GM12878 (cell line): Measurements from ENCODE around the gene RAD51B. TPM values are rescaled to one million over a fixed set of nuclear protein-coding genes. Genes with fewer than 3 reads are reported as not detected.

ENCODE experiments used
- ATAC-seq: fragments of 200-7000 bp; cut with Tn5 transposase; 3 replicates; pipeline ENCODE4 v1.9.1; 2020; ENCODE audit warnings: mild to moderate bottlenecking, moderate library complexity
- BruUV-seq: library from RNA; stranded (reverse); fragments of 400-500 nt; replicated peaks from 2 replicates; lab custom pipeline; 2021; lab: Mats Ljungman, UMichigan
- CTCF ChIA-PET: fragments of 300-600 bp; sonication (Branson Sonifier 250); formaldehyde crosslinking; extraction: SDS; loops from one replicate; lab custom pipeline; 2021; ENCODE audit warnings: inconsistent platforms; lab: Yijun Ruan, JAX
- POLR2A ChIA-PET: fragments of 350-600 bp; formaldehyde crosslinking; extraction: SDS; loops from one replicate; lab custom pipeline; 2021; ENCODE audit warnings: inconsistent platforms; lab: Charles Lee
- RAD21 ChIA-PET: fragments of 300-600 bp; sonication (Branson Sonifier 250); formaldehyde crosslinking; loops from one replicate; lab custom pipeline; 2023; ENCODE audit warnings: antibody characterized with exemption; ENCODE audit not compliant: unreplicated experiment; lab: Charles Lee
- SMC1A ChIA-PET: fragments of 300-600 bp; sonication (Branson Sonifier 250); formaldehyde crosslinking; loops from one replicate; lab custom pipeline; 2023; ENCODE audit not compliant: unreplicated experiment, uncharacterized antibody; lab: Charles Lee
- DNase-seq: peaks from one replicate; pipeline ENCODE4 v3.0.0-alpha.2; 2011; ENCODE audit warnings: low read depth, low spot score
- FAIRE-seq: peaks from 3 replicates; lab custom pipeline; 2011; peaks lifted over from hg19 to GRCh38; lab: Jason Lieb, UNC
- H2AFZ ChIP-seq: 2 replicates; pipeline ENCODE4 v1.6.0; 2011; ENCODE audit warnings: low read depth, low read length, control low read depth; ENCODE audit not compliant: control insufficient read depth
- H3K27ac ChIP-seq: 2 replicates; pipeline ENCODE4 v1.5.1; 2011; ENCODE audit warnings: control low read depth; ENCODE audit not compliant: control insufficient read depth, insufficient read depth
- H3K27me3 ChIP-seq, 2 experiments: replicated peaks in 1 of 2; 2 replicates each; pipeline versions ENCODE4 v1.6.0 to v1.6.1; 2011; ENCODE audit warnings: low read length in 1 of 2; ENCODE audit not compliant: control insufficient read depth in 2 of 2, insufficient read depth in 2 of 2
- H3K36me3 ChIP-seq, 2 experiments: 2 replicates each; pipeline ENCODE4 v1.5.1; 2011; ENCODE audit warnings: low read length in 1 of 2; ENCODE audit not compliant: control insufficient read depth in 2 of 2, insufficient read depth in 2 of 2
- H3K4me1 ChIP-seq: 2 replicates; pipeline ENCODE4 v1.6.1; 2011; ENCODE audit warnings: mild to moderate bottlenecking, low read length, moderate library complexity, mixed read lengths; ENCODE audit not compliant: control insufficient read depth, insufficient read depth
- H3K4me2 ChIP-seq: 2 replicates; pipeline ENCODE4 v1.6.0; 2011; ENCODE audit warnings: control low read depth; ENCODE audit not compliant: control insufficient read depth, insufficient read depth
- H3K4me3 ChIP-seq: fragments of 200-600 bp; sonication (generic); 2 replicates; pipeline ENCODE4 v1.5.1; 2016
- H3K79me2 ChIP-seq: 2 replicates; pipeline ENCODE4 v1.6.0; 2011; ENCODE audit warnings: low read length; ENCODE audit not compliant: control insufficient read depth, insufficient read depth
- H3K9ac ChIP-seq: 2 replicates; pipeline ENCODE4 v1.8.0; 2011; ENCODE audit warnings: low read length, control low read depth, mixed read lengths; ENCODE audit not compliant: control insufficient read depth, insufficient read depth
- H3K9me3 ChIP-seq: replicated peaks from 3 replicates; pipeline ENCODE4 v1.5.1; 2011; ENCODE audit warnings: mild to moderate bottlenecking, low read length; ENCODE audit not compliant: control insufficient read depth, insufficient read depth
- H4K20me1 ChIP-seq: 2 replicates; pipeline ENCODE4 v1.6.0; 2011; ENCODE audit not compliant: control insufficient read depth, insufficient read depth
- BRCA1 ChIP-seq: IDR thresholded peaks from 2 replicates; pipeline ENCODE4 v1.6.1; 2011; ENCODE audit warnings: low read depth, low read length, improper control_type of control experiment
- MTA2 ChIP-seq: fragments of 450-650 bp; IDR thresholded peaks from 2 replicates; pipeline ENCODE4 v1.6.1; 2016; ENCODE audit warnings: low read depth, mild to moderate bottlenecking, moderate library complexity
- POLR2AphosphoS5 ChIP-seq: IDR thresholded peaks from 2 replicates; pipeline ENCODE4 v1.6.1; 2011; ENCODE audit warnings: mild to moderate bottlenecking, low read length, inconsistent platforms
- RAD51 ChIP-seq: fragments of 450-650 bp; IDR thresholded peaks from 2 replicates; pipeline ENCODE4 v1.6.1; 2016; ENCODE audit warnings: moderate library complexity, mild to moderate bottlenecking, inconsistent platforms
- ZNF274 ChIP-seq: IDR thresholded peaks from one replicate; pipeline ENCODE4 v1.8.0; 2011; ENCODE audit not compliant: insufficient read length, insufficient read depth
- ZSCAN29 ChIP-seq: fragments of 450-650 bp; IDR thresholded peaks from 2 replicates; pipeline ENCODE4 v1.6.1; 2017; ENCODE audit warnings: mild to moderate bottlenecking, moderate library complexity
- WGBS: methylation state at CpG from one replicate; pipeline ENCODE4 v1.1.6; 2016; ENCODE audit warnings: low lambda C conversion rate; ENCODE audit not compliant: insufficient replicate concordance, insufficient coverage; ENCODE audit errors: missing lambda C conversion rate; 5-methylcytosine and 5-hydroxymethylcytosine counted together
- in situ Hi-C: fragments of 300-500 bp; cut with MboI; formaldehyde crosslinking; loops from 9 replicates; pipeline ENCODE4 v1.14.3; 2018; ENCODE audit warnings: mixed read lengths
- intact Hi-C: fragments of 100-400 bp; cut with micrococcal nuclease; formaldehyde crosslinking; loops from one replicate; pipeline ENCODE4 v1.14.2; 2022; ENCODE audit not compliant: unreplicated experiment
- polyA plus RNA-seq, 11 experiments: library from polyadenylated mRNA; depleted of rRNA in 4 of 11; unstranded in 6 of 11; stranded (reverse) in 5 of 11; fragments of >200 nt; fragmentation: Nextera tagmentation in 4 of 11; fragmentation: Illumina TruSeq in 1 of 11; extraction: Ambion mirVana in 4 of 11; extraction: Trizol in 1 of 11; gene quantifications; 1 replicate in 1 of 11; 2 replicates in 10 of 11; pipeline versions ENCODE4 v1.2.1 to v1.2.3, GENCODE V29; 2011 to 2016; ENCODE audit warnings: inconsistent platforms in 2 of 11, missing spikeins in 2 of 11, low read depth in 1 of 11
- total RNA-seq, 4 experiments: library from RNA; depleted of rRNA in 3 of 4; stranded (reverse); fragments of >200 nt in 3 of 4; fragmentation: Illumina TruSeq in 1 of 4; extraction: Trizol in 1 of 4; gene quantifications; 2 replicates each; pipeline versions ENCODE4 v1.2.1 to v1.2.3, GENCODE V29; 2013 to 2021
- TF ChIP-seq, protein P1 (sequence below): fragments of 450-650 bp; IDR thresholded peaks from 2 replicates; pipeline ENCODE4 v1.6.1; 2017; ENCODE audit warnings: mild to moderate bottlenecking, moderate library complexity
- TF ChIP-seq, protein P2 (sequence below): IDR thresholded peaks from 2 replicates; pipeline ENCODE4 v1.6.1; 2011; ENCODE audit warnings: mild to moderate bottlenecking, low read depth, low read length, moderate library complexity; ENCODE audit not compliant: insufficient replicate concordance

The RAD51B gene
- total and polyA plus RNA-seq, 10 of the 15 experiments (the other 5 are each of a cell fraction or from before 2014, with no cell fraction given) = 9.8 to 26.8 (median 21.3) TPM

DNA sequence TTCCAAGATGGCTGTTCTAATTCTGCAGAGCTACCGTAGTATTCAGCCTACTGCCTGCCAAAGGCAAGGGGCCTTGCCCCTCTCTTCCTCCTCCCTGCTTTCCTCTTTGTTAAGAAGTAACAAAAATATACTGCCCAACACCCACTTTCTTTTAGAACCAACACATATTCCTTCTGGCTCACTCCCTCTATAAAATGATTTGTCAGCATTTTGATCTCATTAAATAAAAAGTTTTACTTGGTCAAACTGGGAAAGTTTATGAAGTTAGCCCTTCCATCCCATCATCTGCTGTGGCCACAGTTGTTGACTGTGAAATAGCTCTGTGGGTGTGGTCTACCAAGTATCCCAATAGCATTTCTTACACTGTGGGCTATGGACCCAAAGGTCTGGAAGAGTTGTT, 500.9 kb downstream of the RAD51B start:
- H3K79me2 ChIP-seq = no peaks in the 10 kb centered on the region
- H4K20me1 ChIP-seq = no peaks in the 10 kb centered on the region
- TF ChIP-seq RAD51 = no peak
- H2AFZ ChIP-seq = no peak overlapping the region
- RAD21 ChIA-PET = interaction anchor here (1.1 to 5.2 kb wide), 9 partner anchors 12 to 70 kb away, joined by 3 to 25 read pairs (median 4); no protein-coding TSS in a partner anchor
- no peak for FAIRE-seq
- H3K36me3 ChIP-seq = no peaks in the 10 kb centered on the region
- CTCF ChIA-PET = interaction anchor here (0.6 to 4.8 kb wide), 4 partner anchors 8 to 376 kb away, joined by 3 to 22 read pairs (median 3); no protein-coding TSS in a partner anchor
- 100% methylated on average over 1 of the region's 1 CpG for WGBS
- H3K4me2 ChIP-seq = no peak overlapping the region
- DNase-seq = no peak
- BruUV-seq = no TSS peak
- H3K4me3 ChIP-seq = no peak overlapping the region
- H3K27ac ChIP-seq = no peak overlapping the region
- intact Hi-C loops = no loop called here
- H3K4me1 ChIP-seq = peaks cover 41% of the 10 kb centered on the region
- no peak overlapping the region for H3K9ac ChIP-seq
- SMC1A ChIA-PET = interaction anchor here (0.7 to 12.5 kb wide), 17 partner anchors 8 to 344 kb away, joined by 3 to 151 read pairs (median 9); no protein-coding TSS in a partner anchor
- no peaks in the 10 kb centered on the region for H3K9me3 ChIP-seq
- H3K27me3 ChIP-seq = no peaks in the 10 kb centered on the region
- POLR2A ChIA-PET = interaction anchor here (0.8 to 3.2 kb wide), 4 partner anchors 11 to 72 kb away, joined by 3 to 9 read pairs (median 7); no protein-coding TSS in a partner anchor
- ATAC-seq = no peak
- in situ Hi-C loops = no loop called here

DNA sequence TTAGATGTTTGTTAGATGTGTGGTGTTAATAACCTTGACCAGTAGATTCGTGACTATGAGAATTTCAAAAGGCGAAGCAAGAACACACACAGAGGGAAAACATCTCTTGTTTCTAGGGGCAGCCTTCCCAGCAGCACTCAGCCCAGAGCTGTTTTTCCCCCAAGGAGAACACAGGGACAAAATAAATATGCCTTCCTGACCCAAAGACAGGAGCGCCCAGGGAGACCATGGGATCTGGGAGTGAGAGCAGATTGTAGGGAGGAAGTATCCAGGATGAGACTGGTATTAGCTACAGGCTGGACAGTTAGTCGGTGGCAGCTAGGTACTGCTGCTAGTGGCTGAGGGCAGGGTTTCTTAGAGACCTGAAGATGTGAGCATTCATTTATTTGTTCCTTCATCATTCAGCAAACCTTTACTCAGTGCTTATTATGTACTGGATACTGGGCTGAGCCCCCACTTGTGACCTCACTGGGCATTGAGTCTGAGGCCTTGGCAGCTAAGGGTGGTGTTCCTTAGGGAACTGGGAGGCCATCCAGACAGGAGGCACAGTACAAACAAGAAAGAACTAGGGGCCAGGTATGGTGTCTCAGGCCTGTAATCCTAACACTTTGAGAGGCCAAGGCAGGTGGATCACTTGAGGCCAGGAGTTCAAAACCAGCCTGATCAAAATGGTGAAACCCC, 503.5 kb downstream of the RAD51B start:
- Histone ChIP-seq H3K9me3 (no peaks in the 10 kb centered on the region), H4K20me1 (no peaks in the 10 kb centered on the region), H3K27me3 (no peaks in the 10 kb centered on the region), H3K4me3 (no peak overlapping the region), H3K79me2 (no peaks in the 10 kb centered on the region), H2AFZ (no peak overlapping the region), H3K9ac (no peak overlapping the region), H3K4me2 (no peak overlapping the region), H3K27ac (no peak overlapping the region), H3K36me3 (no peaks in the 10 kb centered on the region), H3K4me1 (peaks cover 37% of the 10 kb centered on the region)
- in situ Hi-C loops (no loop called here), intact Hi-C loops (no loop called here)
- 84% methylated on average over 4 of the region's 4 CpGs for WGBS
- no TSS peak for BruUV-seq
- ChIA-PET SMC1A (interaction anchor here (0.7 to 12.5 kb wide), 14 partner anchors 8 to 299 kb away, joined by 3 to 151 read pairs (median 4); no protein-coding TSS in a partner anchor), CTCF (interaction anchor here (0.8 to 2.2 kb wide), 5 partner anchors 8 to 58 kb away, joined by 3 to 7 read pairs (median 3); no protein-coding TSS in a partner anchor), RAD21 (interaction anchor here (0.6 to 2.5 kb wide), 5 partner anchors 17 to 52 kb away, joined by 3 to 8 read pairs (median 3); no protein-coding TSS in a partner anchor), POLR2A (interaction anchor here (0.6 to 3.2 kb wide), 7 partner anchors 10 to 76 kb away, joined by 3 to 10 read pairs (median 3); no protein-coding TSS in a partner anchor)
- FAIRE-seq (no peak), DNase-seq (no peak), ATAC-seq (no peak)
- TF ChIP-seq, protein P1, sequence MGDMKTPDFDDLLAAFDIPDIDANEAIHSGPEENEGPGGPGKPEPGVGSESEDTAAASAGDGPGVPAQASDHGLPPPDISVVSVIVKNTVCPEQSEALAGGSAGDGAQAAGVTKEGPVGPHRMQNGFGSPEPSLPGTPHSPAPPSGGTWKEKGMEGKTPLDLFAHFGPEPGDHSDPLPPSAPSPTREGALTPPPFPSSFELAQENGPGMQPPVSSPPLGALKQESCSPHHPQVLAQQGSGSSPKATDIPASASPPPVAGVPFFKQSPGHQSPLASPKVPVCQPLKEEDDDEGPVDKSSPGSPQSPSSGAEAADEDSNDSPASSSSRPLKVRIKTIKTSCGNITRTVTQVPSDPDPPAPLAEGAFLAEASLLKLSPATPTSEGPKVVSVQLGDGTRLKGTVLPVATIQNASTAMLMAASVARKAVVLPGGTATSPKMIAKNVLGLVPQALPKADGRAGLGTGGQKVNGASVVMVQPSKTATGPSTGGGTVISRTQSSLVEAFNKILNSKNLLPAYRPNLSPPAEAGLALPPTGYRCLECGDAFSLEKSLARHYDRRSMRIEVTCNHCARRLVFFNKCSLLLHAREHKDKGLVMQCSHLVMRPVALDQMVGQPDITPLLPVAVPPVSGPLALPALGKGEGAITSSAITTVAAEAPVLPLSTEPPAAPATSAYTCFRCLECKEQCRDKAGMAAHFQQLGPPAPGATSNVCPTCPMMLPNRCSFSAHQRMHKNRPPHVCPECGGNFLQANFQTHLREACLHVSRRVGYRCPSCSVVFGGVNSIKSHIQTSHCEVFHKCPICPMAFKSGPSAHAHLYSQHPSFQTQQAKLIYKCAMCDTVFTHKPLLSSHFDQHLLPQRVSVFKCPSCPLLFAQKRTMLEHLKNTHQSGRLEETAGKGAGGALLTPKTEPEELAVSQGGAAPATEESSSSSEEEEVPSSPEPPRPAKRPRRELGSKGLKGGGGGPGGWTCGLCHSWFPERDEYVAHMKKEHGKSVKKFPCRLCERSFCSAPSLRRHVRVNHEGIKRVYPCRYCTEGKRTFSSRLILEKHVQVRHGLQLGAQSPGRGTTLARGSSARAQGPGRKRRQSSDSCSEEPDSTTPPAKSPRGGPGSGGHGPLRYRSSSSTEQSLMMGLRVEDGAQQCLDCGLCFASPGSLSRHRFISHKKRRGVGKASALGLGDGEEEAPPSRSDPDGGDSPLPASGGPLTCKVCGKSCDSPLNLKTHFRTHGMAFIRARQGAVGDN = no peak
- TF ChIP-seq ZNF274 = no peak
- TF ChIP-seq, protein P2, sequence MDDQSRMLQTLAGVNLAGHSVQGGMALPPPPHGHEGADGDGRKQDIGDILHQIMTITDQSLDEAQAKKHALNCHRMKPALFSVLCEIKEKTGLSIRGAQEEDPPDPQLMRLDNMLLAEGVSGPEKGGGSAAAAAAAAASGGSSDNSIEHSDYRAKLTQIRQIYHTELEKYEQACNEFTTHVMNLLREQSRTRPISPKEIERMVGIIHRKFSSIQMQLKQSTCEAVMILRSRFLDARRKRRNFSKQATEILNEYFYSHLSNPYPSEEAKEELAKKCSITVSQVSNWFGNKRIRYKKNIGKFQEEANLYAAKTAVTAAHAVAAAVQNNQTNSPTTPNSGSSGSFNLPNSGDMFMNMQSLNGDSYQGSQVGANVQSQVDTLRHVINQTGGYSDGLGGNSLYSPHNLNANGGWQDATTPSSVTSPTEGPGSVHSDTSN = no peak
- TF ChIP-seq MTA2 = no peak
- TF ChIP-seq ZSCAN29 = no peak
- no peak for TF ChIP-seq BRCA1
- no peak for TF ChIP-seq POLR2AphosphoS5
